SK-N-SH (cell line): ENCODE data around the gene MROH2A. TPM values are rescaled to one million over a fixed set of nuclear protein-coding genes. Genes with fewer than 3 reads are reported as not detected.

Source experiments
- CTCF ChIA-PET: fragments of 300-600, 350-600 bp; formaldehyde crosslinking; extraction: SDS; loops from one replicate; lab custom pipeline; 2021; lab: Yijun Ruan, JAX
- POLR2A ChIA-PET: fragments of 350-600 bp; sonication (Branson Sonifier 250); formaldehyde crosslinking; extraction: SDS; loops from one replicate; lab custom pipeline; 2020; ENCODE audit warnings: antibody characterized with exemption, inconsistent platforms; lab: Yijun Ruan, JAX
- DNase-seq: peaks from one replicate; pipeline ENCODE4 v3.0.0; 2012
- H2AFZ ChIP-seq: fragments of 200-600 bp; sonication (generic); 2 replicates; pipeline ENCODE4 v1.8.1; 2016; ENCODE audit warnings: antibody characterized with exemption, mild to moderate bottlenecking, low read depth
- H3F3A ChIP-seq: fragments of 200-600 bp; sonication (generic); replicated peaks from 2 replicates; pipeline ENCODE3; 2016; ENCODE audit warnings: antibody characterized with exemption, mild to moderate bottlenecking; ENCODE audit not compliant: insufficient read depth
- H3K27ac ChIP-seq, 2 experiments: fragments of 200-500 bp in 1 of 2; fragments of 200-600 bp in 1 of 2; sonication (Bioruptor generic) in 1 of 2; sonication (generic), shearing (Covaris generic) in 1 of 2; 2 replicates each; pipeline versions ENCODE4 v1.5.1 to v1.6.1; 2014 to 2016; ENCODE audit warnings: low read depth in 2 of 2, inconsistent platforms in 1 of 2, low read length in 1 of 2, mild to moderate bottlenecking in 1 of 2, mixed read lengths in 1 of 2
- H3K27me3 ChIP-seq: fragments of 200-600 bp; sonication (generic), shearing (Covaris generic); 2 replicates; pipeline ENCODE4 v1.6.1; 2016; ENCODE audit warnings: mixed run types; ENCODE audit not compliant: insufficient read depth
- H3K36me3 ChIP-seq, 2 experiments: fragments of 200-500 bp in 1 of 2; fragments of 200-600 bp in 1 of 2; sonication (Bioruptor generic) in 1 of 2; sonication (generic) in 1 of 2; replicated peaks in 1 of 2; 2 replicates each; pipeline versions ENCODE3 to v1.5.1; 2014 to 2016; ENCODE audit warnings: low read length in 1 of 2, mild to moderate bottlenecking in 1 of 2; ENCODE audit not compliant: insufficient read depth in 2 of 2, control insufficient read depth in 1 of 2
- H3K4me1 ChIP-seq, 2 experiments: fragments of 200-500 bp in 1 of 2; fragments of 200-600 bp in 1 of 2; sonication (Bioruptor generic) in 1 of 2; sonication (generic), shearing (Covaris generic) in 1 of 2; 2 replicates each; pipeline versions ENCODE4 v1.5.1 to v1.6.1; 2014 to 2016; ENCODE audit warnings: low read depth in 1 of 2, low read length in 1 of 2, mixed run types in 1 of 2; ENCODE audit not compliant: insufficient read depth in 2 of 2, control insufficient read depth in 1 of 2
- H3K4me2 ChIP-seq: fragments of 200-600 bp; sonication (generic), shearing (Covaris generic); 2 replicates; pipeline ENCODE4 v1.6.1; 2017; ENCODE audit warnings: mixed run types
- H3K4me3 ChIP-seq, 2 experiments: fragments of 200-500 bp in 1 of 2; fragments of 200-600 bp in 1 of 2; sonication (Bioruptor generic) in 1 of 2; sonication (generic), shearing (Covaris generic) in 1 of 2; 2 replicates each; pipeline versions ENCODE4 v1.5.1 to v1.8.1; 2014 to 2016; ENCODE audit warnings: low read depth in 2 of 2, inconsistent platforms in 1 of 2, low read length in 1 of 2, mild to moderate bottlenecking in 1 of 2, mixed read lengths in 1 of 2, moderate library complexity in 1 of 2
- H3K79me2 ChIP-seq: fragments of 200-600 bp; sonication (generic); 2 replicates; pipeline ENCODE4 v1.8.1; 2017; ENCODE audit warnings: mild to moderate bottlenecking; ENCODE audit not compliant: insufficient read depth
- H3K9ac ChIP-seq: fragments of 200-600 bp; sonication (generic); 2 replicates; pipeline ENCODE4 v1.6.1; 2017; ENCODE audit warnings: mixed run types
- H3K9me2 ChIP-seq: fragments of 200-600 bp; sonication (generic); 2 replicates; pipeline ENCODE4 v1.6.1; 2017; ENCODE audit warnings: mixed run types
- H3K9me3 ChIP-seq: fragments of 200-600 bp; sonication (generic); 2 replicates; pipeline ENCODE4 v1.6.1; 2017; ENCODE audit warnings: mixed run types, mild to moderate bottlenecking, moderate library complexity
- H4K20me1 ChIP-seq: fragments of 200-600 bp; sonication (generic); 2 replicates; pipeline ENCODE4 v1.6.1; 2017; ENCODE audit warnings: mild to moderate bottlenecking, mixed run types; ENCODE audit not compliant: insufficient read depth
- FOXJ3 ChIP-seq: sonication (generic); formaldehyde crosslinking; IDR thresholded peaks from 2 replicates; pipeline ENCODE4 v1.5.1; 2020; ENCODE audit warnings: mild to moderate bottlenecking, missing genetic modification reagents
- JUND ChIP-seq: IDR thresholded peaks from 2 replicates; pipeline ENCODE4 v1.4.0; 2012
- MEF2A ChIP-seq: IDR thresholded peaks from 2 replicates; pipeline ENCODE4 v1.4.0; 2012; ENCODE audit warnings: low read depth, borderline replicate concordance
- MXI1 ChIP-seq: IDR thresholded peaks from 2 replicates; pipeline ENCODE4 v1.6.1; 2012; ENCODE audit warnings: mild to moderate bottlenecking, low read depth, low read length, improper control_type of control experiment
- NRF1 ChIP-seq: IDR thresholded peaks from 2 replicates; pipeline ENCODE4 v1.6.1; 2012; ENCODE audit warnings: low read depth, mild to moderate bottlenecking, low read length
- POLR2AphosphoS5 ChIP-seq: IDR thresholded peaks from 2 replicates; pipeline ENCODE4 v1.6.1; 2012; ENCODE audit warnings: low read depth, low read length
- RFX5 ChIP-seq: IDR thresholded peaks from 2 replicates; pipeline ENCODE4 v1.6.1; 2012; ENCODE audit warnings: mild to moderate bottlenecking, improper control_type of control experiment, low read length
- RXRA ChIP-seq: IDR thresholded peaks from 2 replicates; pipeline ENCODE4 v1.4.0; 2012; ENCODE audit warnings: low read depth, mild to moderate bottlenecking, borderline replicate concordance
- SIN3A ChIP-seq: IDR thresholded peaks from 2 replicates; pipeline ENCODE4 v1.6.1; 2012; ENCODE audit warnings: low read depth, mild to moderate bottlenecking, low read length, moderate library complexity, borderline replicate concordance
- TCF12 ChIP-seq: IDR thresholded peaks from 2 replicates; pipeline ENCODE4 v1.4.0; 2012
- WGBS: methylation state at CpG from one replicate; pipeline ENCODE4 v1.1.6; 2017; ENCODE audit warnings: low lambda C conversion rate; 5-methylcytosine and 5-hydroxymethylcytosine counted together
- polyA plus RNA-seq, 3 experiments: library from polyadenylated mRNA; depleted of rRNA; stranded (reverse); fragments of >200 nt; gene quantifications; 2 replicates each; pipeline ENCODE4 v1.2.3, GENCODE V29; 2012
- TF ChIP-seq, protein P1 (sequence below): IDR thresholded peaks from 2 replicates; pipeline ENCODE4 v1.4.0; 2012; ENCODE audit warnings: low read depth, borderline replicate concordance
- TF ChIP-seq, protein P2 (sequence below): fragments of 200-600 bp; sonication (generic); IDR thresholded peaks from 2 replicates; pipeline ENCODE4 v1.6.1; 2017; ENCODE audit warnings: antibody characterized with exemption, mild to moderate bottlenecking, moderate library complexity
- TF ChIP-seq, protein P3 (sequence below): IDR thresholded peaks from 2 replicates; pipeline ENCODE4 v1.4.0; 2012; ENCODE audit warnings: low read depth, borderline replicate concordance

The MROH2A gene
- polyA plus RNA-seq, 1 of the 3 experiments (the other 2 are of a cell fraction) = 0.02 TPM

DNA sequence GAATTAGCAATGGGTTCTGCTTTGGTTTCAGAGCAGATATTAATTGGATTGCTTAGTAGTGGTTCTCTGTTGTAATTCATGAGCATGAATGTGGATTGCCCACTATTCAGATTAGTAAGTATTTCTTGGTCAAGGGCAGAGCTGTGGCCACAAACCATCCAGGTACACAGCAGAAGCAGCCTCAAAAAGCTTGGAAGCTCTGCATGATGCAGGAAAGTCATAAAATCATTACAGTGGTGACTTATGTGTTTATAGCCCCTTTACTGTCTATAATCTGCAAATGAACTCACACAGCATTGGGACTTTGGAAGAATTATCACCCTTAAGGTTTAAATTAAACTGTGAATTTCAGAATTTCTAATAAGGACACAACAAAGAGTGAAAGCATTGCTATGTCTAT is 20.0 kb upstream of the MROH2A start (continued):
- TF ChIP-seq, protein P1, sequence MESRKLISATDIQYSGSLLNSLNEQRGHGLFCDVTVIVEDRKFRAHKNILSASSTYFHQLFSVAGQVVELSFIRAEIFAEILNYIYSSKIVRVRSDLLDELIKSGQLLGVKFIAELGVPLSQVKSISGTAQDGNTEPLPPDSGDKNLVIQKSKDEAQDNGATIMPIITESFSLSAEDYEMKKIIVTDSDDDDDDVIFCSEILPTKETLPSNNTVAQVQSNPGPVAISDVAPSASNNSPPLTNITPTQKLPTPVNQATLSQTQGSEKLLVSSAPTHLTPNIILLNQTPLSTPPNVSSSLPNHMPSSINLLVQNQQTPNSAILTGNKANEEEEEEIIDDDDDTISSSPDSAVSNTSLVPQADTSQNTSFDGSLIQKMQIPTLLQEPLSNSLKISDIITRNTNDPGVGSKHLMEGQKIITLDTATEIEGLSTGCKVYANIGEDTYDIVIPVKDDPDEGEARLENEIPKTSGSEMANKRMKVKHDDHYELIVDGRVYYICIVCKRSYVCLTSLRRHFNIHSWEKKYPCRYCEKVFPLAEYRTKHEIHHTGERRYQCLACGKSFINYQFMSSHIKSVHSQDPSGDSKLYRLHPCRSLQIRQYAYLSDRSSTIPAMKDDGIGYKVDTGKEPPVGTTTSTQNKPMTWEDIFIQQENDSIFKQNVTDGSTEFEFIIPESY = no peak
- TF ChIP-seq FOXJ3 (CRISPR knock-in tag) = no peak
- TF ChIP-seq, protein P2, sequence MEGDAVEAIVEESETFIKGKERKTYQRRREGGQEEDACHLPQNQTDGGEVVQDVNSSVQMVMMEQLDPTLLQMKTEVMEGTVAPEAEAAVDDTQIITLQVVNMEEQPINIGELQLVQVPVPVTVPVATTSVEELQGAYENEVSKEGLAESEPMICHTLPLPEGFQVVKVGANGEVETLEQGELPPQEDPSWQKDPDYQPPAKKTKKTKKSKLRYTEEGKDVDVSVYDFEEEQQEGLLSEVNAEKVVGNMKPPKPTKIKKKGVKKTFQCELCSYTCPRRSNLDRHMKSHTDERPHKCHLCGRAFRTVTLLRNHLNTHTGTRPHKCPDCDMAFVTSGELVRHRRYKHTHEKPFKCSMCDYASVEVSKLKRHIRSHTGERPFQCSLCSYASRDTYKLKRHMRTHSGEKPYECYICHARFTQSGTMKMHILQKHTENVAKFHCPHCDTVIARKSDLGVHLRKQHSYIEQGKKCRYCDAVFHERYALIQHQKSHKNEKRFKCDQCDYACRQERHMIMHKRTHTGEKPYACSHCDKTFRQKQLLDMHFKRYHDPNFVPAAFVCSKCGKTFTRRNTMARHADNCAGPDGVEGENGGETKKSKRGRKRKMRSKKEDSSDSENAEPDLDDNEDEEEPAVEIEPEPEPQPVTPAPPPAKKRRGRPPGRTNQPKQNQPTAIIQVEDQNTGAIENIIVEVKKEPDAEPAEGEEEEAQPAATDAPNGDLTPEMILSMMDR = no peak
- no peak for TF ChIP-seq POLR2AphosphoS5
- TF ChIP-seq RXRA = no peak
- no peak for TF ChIP-seq RFX5

DNA sequence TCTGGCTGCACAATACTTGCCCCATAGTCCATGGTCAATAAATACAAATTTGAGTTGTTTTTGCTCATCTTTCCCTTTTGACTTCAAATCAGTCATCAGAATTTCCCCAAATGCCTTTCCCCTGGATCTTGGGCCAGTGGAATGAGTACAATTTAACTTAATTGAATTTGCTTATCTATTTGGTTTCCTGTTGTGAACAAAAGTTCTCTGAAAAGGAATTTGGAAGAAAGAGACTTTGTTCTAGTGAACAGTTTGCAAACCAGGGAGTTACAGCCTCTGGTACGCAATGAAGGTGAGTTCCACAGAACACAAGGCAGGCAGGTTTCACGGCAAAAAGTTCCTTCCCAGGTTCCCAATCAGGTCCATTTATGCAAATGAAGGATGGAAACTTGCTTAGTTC is 19.3 kb upstream of the MROH2A start:
- Histone ChIP-seq H2AFZ (no peak overlapping the region), H3K27me3 (no peaks in the 10 kb centered on the region), H4K20me1 (no peaks in the 10 kb centered on the region), H3K4me3 (no peak overlapping the region), H3K9me3 (no peaks in the 10 kb centered on the region), H3K79me2 (no peaks in the 10 kb centered on the region), H3K9ac (no peak overlapping the region), H3K27ac (no peak overlapping the region), H3K4me2 (no peak overlapping the region), H3K9me2 (no peaks in the 10 kb centered on the region), H3F3A (no peaks in the 10 kb centered on the region), H3K4me1 (no peaks in the 10 kb centered on the region), H3K36me3 (no peaks in the 10 kb centered on the region)
- DNase-seq = no peak
- TF ChIP-seq SIN3A (no peak), POLR2AphosphoS5 (no peak), NRF1 (no peak), TCF12 (no peak), JUND (no peak), MXI1 (no peak), MEF2A (no peak)
- WGBS = 72% methylated on average over 2 of the region's 2 CpGs
- POLR2A ChIA-PET = no interaction called here
- CTCF ChIA-PET = no interaction called here

DNA sequence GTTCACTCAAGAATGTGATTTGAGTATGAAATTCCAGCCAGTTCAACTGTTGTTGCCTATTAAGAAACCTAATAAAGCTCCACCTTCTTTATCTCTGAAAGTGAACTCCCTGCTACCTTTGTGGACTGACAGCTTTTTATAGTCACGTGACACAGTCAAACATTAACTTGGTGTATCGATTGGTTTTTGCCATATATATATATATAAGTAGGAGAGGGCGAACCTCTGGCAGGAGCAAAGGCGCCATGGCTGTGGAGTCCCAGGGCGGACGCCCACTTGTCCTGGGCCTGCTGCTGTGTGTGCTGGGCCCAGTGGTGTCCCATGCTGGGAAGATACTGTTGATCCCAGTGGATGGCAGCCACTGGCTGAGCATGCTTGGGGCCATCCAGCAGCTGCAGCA is 18.1 kb upstream of the MROH2A start, which contains the start of gene UGT1A1:
TSS of gene UGT1A1 (plus strand) at position 228 of the 400 bp plus-strand sequence. CDS start at position 246, 18 bp downstream.
- no peak for DNase-seq
- no peak within 1 kb of the TSS for H3K27ac ChIP-seq
- H2AFZ ChIP-seq = no peak within 1 kb of the TSS
- H3K79me2 ChIP-seq = no peaks in the 10 kb centered on the region
- CTCF ChIA-PET = no interaction called here
- no peaks in the 10 kb centered on the region for H3K36me3 ChIP-seq
- no peaks in the 10 kb centered on the region for H3F3A ChIP-seq
- no peaks in the 10 kb centered on the region for H4K20me1 ChIP-seq
- H3K4me2 ChIP-seq = no peak within 1 kb of the TSS
- H3K4me3 ChIP-seq = no peak within 1 kb of the TSS
- TF ChIP-seq, protein P3, sequence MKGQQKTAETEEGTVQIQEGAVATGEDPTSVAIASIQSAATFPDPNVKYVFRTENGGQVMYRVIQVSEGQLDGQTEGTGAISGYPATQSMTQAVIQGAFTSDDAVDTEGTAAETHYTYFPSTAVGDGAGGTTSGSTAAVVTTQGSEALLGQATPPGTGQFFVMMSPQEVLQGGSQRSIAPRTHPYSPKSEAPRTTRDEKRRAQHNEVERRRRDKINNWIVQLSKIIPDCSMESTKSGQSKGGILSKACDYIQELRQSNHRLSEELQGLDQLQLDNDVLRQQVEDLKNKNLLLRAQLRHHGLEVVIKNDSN = no peak
- no peaks in the 10 kb centered on the region for H3K27me3 ChIP-seq
- H3K9me3 ChIP-seq = no peaks in the 10 kb centered on the region
- 83% methylated on average over 6 of the region's 6 CpGs for WGBS
- no peaks in the 10 kb centered on the region for H3K4me1 ChIP-seq
- POLR2A ChIA-PET = no interaction called here
- no peak within 1 kb of the TSS for H3K9ac ChIP-seq
- no peaks in the 10 kb centered on the region for H3K9me2 ChIP-seq
